ENCODE measurements around the gene LRTM2.
A peak's percentile ranks its signal among the peaks of the same experiment; 100 is the strongest.

The LRTM2 gene

GRCh38 chr12:1826867-1827705 lies 6.7 kb downstream of the LRTM2 start:
- no peak overlapping the region for H3K4me3 ChIP-seq (ENCODE audit: low read length)
- no peak for DNase-seq (ENCODE audit: low read depth)

GRCh38 chr12:1827826-1828805 lies 7.8 kb downstream of the LRTM2 start:
- no peak for TF ChIP-seq CTCF (conservative IDR thresholded peaks at IDR 0.05; ENCODE audit: low read length)
- DNase-seq (ENCODE audit: low read depth), result no peak
- H3K4me3 ChIP-seq (ENCODE audit: low read length), result no peak overlapping the region

More at GRCh38 chr12:1826867-1827705, 6.7 kb downstream of the LRTM2 start:
- no peak for TF ChIP-seq CTCF (conservative IDR thresholded peaks at IDR 0.05; ENCODE audit: low read length)

- TF ChIP-seq CTCF (conservative IDR thresholded peaks at IDR 0.05; ENCODE audit: low read length), result no peak
- DNase-seq (ENCODE audit: low read depth), result no peak
- H3K4me3 ChIP-seq (ENCODE audit: low read length), result no peak overlapping the region
Measured at GRCh38 chr12:1828856-1829255, 8.5 kb downstream of the LRTM2 start.

GRCh38 chr12:1829306-1829900 lies 9.0 kb downstream of the LRTM2 start:
- H3K4me3 ChIP-seq (ENCODE audit: low read length), result no peak overlapping the region
- TF ChIP-seq CTCF (conservative IDR thresholded peaks at IDR 0.05; ENCODE audit: low read length), result no peak
- no peak for DNase-seq (ENCODE audit: low read depth)

GRCh38 chr12:1830401-1830845 lies 10.1 kb downstream of the LRTM2 start:
- no peak for DNase-seq (ENCODE audit: low read depth)
- H3K4me3 ChIP-seq (ENCODE audit: low read length), result no peak overlapping the region
- no peak for TF ChIP-seq CTCF (conservative IDR thresholded peaks at IDR 0.05; ENCODE audit: low read length)

GRCh38 chr12:1830981-1831963 lies 10.9 kb downstream of the LRTM2 start:
- TF ChIP-seq CTCF (conservative IDR thresholded peaks at IDR 0.05; ENCODE audit: low read length), result no peak
- H3K4me3 ChIP-seq (ENCODE audit: low read length), result no peak overlapping the region
- DNase-seq (ENCODE audit: low read depth), result peak; percentile 40

Measured in AG10803 (cell line).